GM10266 (cell line): Measurements from ENCODE around the gene EFNB2.

Source experiments
- DNase-seq: peaks from one replicate; pipeline ENCODE4 v3.0.0; 2012; ENCODE audit errors: extremely low spot score
- TF ChIP-seq, protein P1 (sequence below): IDR thresholded peaks from 2 replicates; pipeline ENCODE4 v1.5.1; 2012; ENCODE audit warnings: mild to moderate bottlenecking, low read depth; ENCODE audit not compliant: control insufficient read depth, insufficient read depth; ENCODE audit errors: missing control alignments

Gene EFNB2

GRCh38 chr13:106464076-106464475 lies 71.4 kb downstream of the EFNB2 start:
- TF ChIP-seq, protein P1, sequence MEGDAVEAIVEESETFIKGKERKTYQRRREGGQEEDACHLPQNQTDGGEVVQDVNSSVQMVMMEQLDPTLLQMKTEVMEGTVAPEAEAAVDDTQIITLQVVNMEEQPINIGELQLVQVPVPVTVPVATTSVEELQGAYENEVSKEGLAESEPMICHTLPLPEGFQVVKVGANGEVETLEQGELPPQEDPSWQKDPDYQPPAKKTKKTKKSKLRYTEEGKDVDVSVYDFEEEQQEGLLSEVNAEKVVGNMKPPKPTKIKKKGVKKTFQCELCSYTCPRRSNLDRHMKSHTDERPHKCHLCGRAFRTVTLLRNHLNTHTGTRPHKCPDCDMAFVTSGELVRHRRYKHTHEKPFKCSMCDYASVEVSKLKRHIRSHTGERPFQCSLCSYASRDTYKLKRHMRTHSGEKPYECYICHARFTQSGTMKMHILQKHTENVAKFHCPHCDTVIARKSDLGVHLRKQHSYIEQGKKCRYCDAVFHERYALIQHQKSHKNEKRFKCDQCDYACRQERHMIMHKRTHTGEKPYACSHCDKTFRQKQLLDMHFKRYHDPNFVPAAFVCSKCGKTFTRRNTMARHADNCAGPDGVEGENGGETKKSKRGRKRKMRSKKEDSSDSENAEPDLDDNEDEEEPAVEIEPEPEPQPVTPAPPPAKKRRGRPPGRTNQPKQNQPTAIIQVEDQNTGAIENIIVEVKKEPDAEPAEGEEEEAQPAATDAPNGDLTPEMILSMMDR: no peak
- DNase-seq: no peak

DNA sequence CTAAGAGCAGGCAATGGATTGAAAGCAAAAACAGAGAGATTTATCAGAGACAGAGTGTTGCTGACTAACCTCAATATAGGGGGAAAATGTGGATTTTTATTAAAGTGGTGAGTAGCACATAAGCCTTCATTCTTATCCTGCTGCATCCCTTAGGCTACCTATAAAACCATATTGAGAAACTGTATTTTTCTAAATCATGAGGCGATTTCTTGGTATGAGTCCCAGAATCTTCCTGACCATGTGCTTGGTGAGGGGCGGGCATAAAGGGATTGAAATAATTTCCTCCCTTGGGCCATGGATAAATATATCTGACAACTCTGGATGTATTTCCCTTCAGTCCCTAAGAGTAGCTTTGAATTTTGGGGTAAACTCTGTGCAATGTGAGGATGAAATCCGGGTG lies 72.8 kb downstream of the EFNB2 start:
- no peak for DNase-seq
- TF ChIP-seq, protein P1: no peak

DNA sequence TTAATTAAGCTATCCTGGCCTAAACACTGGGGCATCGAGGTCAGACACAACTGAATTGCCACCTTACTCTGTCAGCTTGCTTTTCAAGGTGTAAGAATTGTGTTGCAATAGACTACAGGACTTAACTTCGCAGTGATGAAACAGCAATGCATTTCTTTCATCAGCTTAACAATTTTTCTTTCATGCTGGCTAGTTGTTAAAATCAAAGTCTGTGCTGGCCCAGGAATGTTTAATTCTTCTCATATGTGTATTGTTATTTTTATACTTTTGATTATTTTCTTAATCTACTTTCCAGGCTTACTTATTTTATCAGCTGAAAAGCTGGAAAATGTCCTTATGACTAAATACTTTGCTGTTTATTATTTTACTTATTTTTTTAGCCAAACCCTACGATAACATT lies 79.7 kb downstream of the EFNB2 start:
- TF ChIP-seq, protein P1: no peak
- DNase-seq: no peak

GRCh38 chr13:106455190-106455589 lies 80.3 kb downstream of the EFNB2 start:
- TF ChIP-seq, protein P1: no peak
- DNase-seq: no peak

GRCh38 chr13:106453101-106453500 lies 82.4 kb downstream of the EFNB2 start:
- TF ChIP-seq, protein P1: no peak
- no peak for DNase-seq

DNA sequence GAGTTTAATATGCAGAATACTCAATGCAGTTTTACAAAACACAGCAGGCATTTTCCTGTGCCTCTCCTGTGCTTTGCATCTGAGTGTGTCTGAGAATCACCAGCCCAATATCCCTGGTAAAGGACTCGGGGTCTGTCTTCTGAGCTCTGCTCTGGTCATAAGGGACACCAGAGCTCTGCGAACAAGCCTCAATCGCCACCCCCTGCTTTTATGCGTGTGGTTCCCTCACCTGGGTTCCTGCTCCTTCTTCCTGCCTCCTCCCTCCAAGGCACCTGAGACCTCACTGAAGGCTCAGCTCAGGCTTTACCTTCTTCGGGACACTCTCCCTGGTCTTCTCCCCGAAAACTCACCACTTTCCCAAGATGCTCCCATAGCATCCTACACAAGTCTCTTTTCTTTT lies 84.5 kb downstream of the EFNB2 start:
- DNase-seq: no peak
- TF ChIP-seq, protein P1: no peak

GRCh38 chr13:106449096-106449495 lies 86.4 kb downstream of the EFNB2 start:
- no peak for DNase-seq
- TF ChIP-seq, protein P1: no peak
